Measurements from ENCODE around the gene C1orf56. TPM values are rescaled to one million over a fixed set of nuclear protein-coding genes. Genes with fewer than 3 reads are reported as not detected.
A peak's percentile ranks its signal among the peaks of the same experiment; 100 is the strongest.

Gene C1orf56
- total and polyA plus RNA-seq, 2 of the 13 experiments (the other 11 are each of a cell fraction or from before 2014, with no cell fraction given): 1.5 to 3.2 TPM

- TF ChIP-seq TRIM22 (IDR thresholded peaks at IDR 0.05): no peak
- TF ChIP-seq ZNF513 (CRISPR knock-in tag; conservative IDR thresholded peaks at IDR 0.05): no peak
- peak; percentile 62; the same call in 1 of the 2 replicates for TF ChIP-seq ZBTB34 (CRISPR knock-in tag; IDR thresholded peaks at IDR 0.05)
- TF ChIP-seq FOXM1 (CRISPR knock-in tag; IDR thresholded peaks at IDR 0.05): no peak
- peak; percentile 34; the same call in 1 of the 2 replicates for TF ChIP-seq ELF3 (CRISPR knock-in tag; IDR thresholded peaks at IDR 0.05)
- TF ChIP-seq ZNF136 (CRISPR knock-in tag; IDR thresholded peaks at IDR 0.05; ENCODE audit: low read depth): no peak; the same call in 1 of the 2 replicates
- no peak for TF ChIP-seq HNRNPL (IDR thresholded peaks at IDR 0.05; ENCODE audit: low read depth, low read length)
- TF ChIP-seq ZZZ3 (CRISPR knock-in tag; IDR thresholded peaks at IDR 0.05; ENCODE audit: borderline replicate concordance): no peak
- peak; percentile 95 for TF ChIP-seq HNRNPLL (IDR thresholded peaks at IDR 0.05; ENCODE audit: low read depth, low read length, poor library complexity, severe bottlenecking)
- TF ChIP-seq KAT8 (CRISPR knock-in tag; IDR thresholded peaks at IDR 0.05): 0 out of 2 replicates have a peak, but pooled peaks have one; percentile 50
- peak; percentile 79; the same call in 1 of the 2 replicates for TF ChIP-seq ZNF503 (CRISPR knock-in tag; IDR thresholded peaks at IDR 0.05)
- TF ChIP-seq BCL3 (CRISPR knock-in tag; IDR thresholded peaks at IDR 0.05): peak; percentile 24; the same call in 1 of the 2 replicates
- no peak for TF ChIP-seq ZNF256 (CRISPR knock-in tag; conservative IDR thresholded peaks at IDR 0.05)
- no peak for TF ChIP-seq ZBTB33 (CRISPR knock-in tag; IDR thresholded peaks at IDR 0.05)
- TF ChIP-seq HOMEZ (CRISPR knock-in tag; IDR thresholded peaks at IDR 0.05; ENCODE audit: low read depth): 0 out of 2 replicates have a peak, but pooled peaks have one; percentile 23
Measured at GRCh38 chr1:151008244-151009205, 39.0 kb upstream of the C1orf56 start, which contains the start of gene PRUNE1 (continued).
